ENCODE results near the gene SINHCAF.
"Not testable (repeated sequence)": the region's sequence is repeated elsewhere in the genome, so short reads cannot be mapped to it uniquely, and the experiment has no call there.

SINHCAF gene

DNA sequence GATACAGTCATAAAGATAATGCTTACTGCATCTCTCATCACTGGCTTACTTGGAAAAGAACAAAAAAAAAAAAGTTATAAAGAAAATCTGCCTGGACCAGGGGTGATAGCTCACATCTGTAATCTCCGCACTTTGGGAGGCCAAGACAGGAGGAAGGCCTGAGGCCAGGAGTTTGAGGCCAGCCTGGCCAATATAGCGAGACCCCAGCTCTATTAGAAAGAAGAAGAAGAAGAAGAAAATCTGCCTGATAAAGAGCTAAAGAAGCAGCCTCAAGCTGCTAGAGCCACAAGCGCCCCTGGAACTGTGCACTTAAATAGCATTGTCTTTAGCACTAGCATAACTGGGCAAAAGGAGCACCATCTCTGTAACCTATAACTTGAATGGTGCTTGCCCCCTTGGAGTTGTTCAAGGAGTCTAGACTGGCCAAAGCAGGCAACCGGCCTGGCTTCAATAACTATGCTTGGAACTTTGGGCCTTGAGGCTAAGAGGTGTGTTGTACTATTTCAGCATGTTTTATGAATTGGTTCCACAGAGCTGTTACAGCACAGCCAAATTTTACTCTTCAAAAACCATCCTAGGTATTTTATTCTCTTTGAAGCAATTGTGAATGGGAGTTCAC, 53.2 kb downstream of the SINHCAF start:
- H4K20me1 ChIP-seq: peaks cover 4 to 36% (median 13%) of the 10 kb centered on the region in 11 experiments; a peak in 17 of 22 replicates
- no peak overlapping the region for H3K4me3 ChIP-seq
- H3K4me1 ChIP-seq: no peaks in the 10 kb centered on the region
- no peak overlapping the region for H3K9ac ChIP-seq
- H3K9me3 ChIP-seq (replicated peaks in 1 of 11): no peaks in the 10 kb centered on the region
- TF ChIP-seq Cebpa-rat (IDR thresholded peaks at IDR 0.05): no peak
- H3K27me3 ChIP-seq: no peaks in the 10 kb centered on the region
- peaks cover 26 to 63% (median 52%) of the 10 kb centered on the region in 11 experiments for H3K36me3 ChIP-seq
- no peak overlapping the region for H3K4me2 ChIP-seq
- H3K27ac ChIP-seq: no peak overlapping the region

DNA sequence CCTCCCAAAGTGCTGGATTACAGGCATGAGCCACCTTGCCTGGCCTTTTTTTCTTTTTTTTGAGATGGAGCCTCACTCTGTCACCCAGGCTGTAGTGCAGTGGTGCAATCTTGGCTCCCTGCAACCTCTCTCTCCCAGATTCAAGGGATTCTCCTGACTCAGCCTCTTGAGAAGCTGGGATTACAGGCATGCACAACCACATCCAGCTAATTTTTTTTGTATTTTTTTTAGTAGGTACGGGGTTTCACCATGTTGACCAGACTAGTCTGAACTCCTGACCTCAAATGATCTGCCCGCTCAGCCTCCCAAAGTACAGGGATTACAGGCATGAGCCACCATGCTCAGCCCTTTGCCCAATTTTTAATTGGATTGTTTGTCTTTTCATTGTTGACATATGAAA, 58.0 kb downstream of the SINHCAF start:
- H3K9me3 ChIP-seq (replicated peaks in 1 of 11): no peaks in the 10 kb centered on the region
- H3K4me1 ChIP-seq: no peaks in the 10 kb centered on the region
- peaks cover 4 to 17% (median 10%) of the 10 kb centered on the region in 11 experiments; a peak in 17 of 22 replicates for H4K20me1 ChIP-seq
- no peak overlapping the region for H3K27ac ChIP-seq
- no peak overlapping the region for H3K4me3 ChIP-seq
- no peaks in the 10 kb centered on the region for H3K27me3 ChIP-seq
- TF ChIP-seq Cebpa-rat (IDR thresholded peaks at IDR 0.05): no peak
- no peak overlapping the region for H3K9ac ChIP-seq
- H3K36me3 ChIP-seq: peaks cover 0 to 28% (median 16%) of the 10 kb centered on the region in 11 experiments; a peak in 13 of 22 replicates
- H3K4me2 ChIP-seq: no peak overlapping the region

DNA sequence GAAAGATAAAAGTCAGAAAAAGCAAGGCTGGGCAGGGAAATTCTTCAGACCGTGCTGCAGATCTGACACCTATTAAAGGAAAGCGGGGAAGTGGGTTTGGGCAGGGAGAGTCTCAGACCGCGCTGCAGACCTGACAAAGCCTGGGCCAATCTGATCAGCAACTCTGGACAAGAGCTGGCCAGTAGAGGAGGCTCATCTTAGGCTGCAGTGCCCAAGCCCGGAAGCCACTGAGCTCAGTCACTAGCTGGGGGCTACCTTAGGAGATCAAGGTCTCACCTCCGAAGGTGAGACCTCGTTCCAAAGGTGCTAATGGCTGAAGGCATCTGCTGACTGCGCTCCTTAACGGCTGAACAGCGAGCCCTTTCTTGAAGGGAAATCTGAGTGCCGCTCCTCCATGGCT, 60.2 kb downstream of the SINHCAF start:
- Histone ChIP-seq H4K20me1 (no peaks in the 10 kb centered on the region), H3K4me3 (no peak overlapping the region), H3K27ac (no peak overlapping the region), H3K9me3 (replicated peaks in 1 of 11) (no peaks in the 10 kb centered on the region), H3K9ac (no peak overlapping the region), H3K4me2 (no peak overlapping the region), H3K36me3 (peaks cover 0 to 19% (median 5%) of the 10 kb centered on the region in 11 experiments; a peak in 13 of 22 replicates), H3K27me3 (no peaks in the 10 kb centered on the region), H3K4me1 (no peaks in the 10 kb centered on the region)
- no peak for TF ChIP-seq Cebpa-rat (IDR thresholded peaks at IDR 0.05)

DNA sequence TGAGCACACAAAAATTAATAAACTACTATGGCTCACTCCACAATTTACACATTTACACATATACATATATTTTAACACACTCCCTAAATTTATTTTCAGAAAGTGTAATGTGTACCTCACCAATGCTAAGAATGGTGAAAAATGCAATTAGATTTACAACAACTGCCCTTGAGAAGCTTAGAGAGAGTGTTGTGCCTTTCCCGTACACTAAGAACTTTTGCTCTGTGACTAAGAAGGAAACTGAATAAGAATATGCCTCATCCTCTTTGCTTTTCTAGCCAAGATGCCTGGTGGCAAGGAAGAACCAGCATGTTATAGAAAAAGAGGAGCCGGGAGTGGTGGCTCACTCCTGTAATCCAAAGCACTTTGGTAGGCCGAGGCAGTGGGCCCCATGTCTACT, 62.3 kb downstream of the SINHCAF start:
- TF ChIP-seq Cebpa-rat (IDR thresholded peaks at IDR 0.05): no peak
- H3K27me3 ChIP-seq: no peaks in the 10 kb centered on the region
- H3K4me1 ChIP-seq: no peaks in the 10 kb centered on the region
- H3K36me3 ChIP-seq: 0 out of 22 replicates have a peak, but pooled peaks cover 0 to 2% (median 0%) of the 10 kb centered on the region in 11 experiments
- no peaks in the 10 kb centered on the region for H4K20me1 ChIP-seq
- H3K27ac ChIP-seq: no peak overlapping the region
- no peak overlapping the region for H3K4me3 ChIP-seq
- H3K9ac ChIP-seq: no peak overlapping the region
- H3K9me3 ChIP-seq (replicated peaks in 1 of 11): no peaks in the 10 kb centered on the region
- H3K4me2 ChIP-seq: no peak overlapping the region

DNA sequence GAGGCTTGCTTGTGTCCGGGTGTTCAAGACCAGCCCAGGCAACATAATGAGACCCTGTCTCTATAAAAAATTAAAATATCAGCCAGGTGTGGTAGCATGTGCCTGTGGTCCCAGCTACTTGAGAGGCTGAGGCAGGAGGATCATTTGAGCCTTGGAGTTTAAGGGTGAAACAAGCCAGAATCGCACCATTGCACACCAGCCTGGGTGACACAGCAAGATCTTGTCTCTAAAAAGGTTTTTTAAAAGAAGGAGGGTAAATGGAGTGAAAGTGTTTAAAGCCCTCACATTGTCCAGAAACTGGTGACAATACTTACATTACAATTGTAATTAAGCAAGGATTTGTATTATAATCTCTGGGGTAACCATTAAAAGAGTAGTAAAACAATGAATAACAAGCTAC, 64.2 kb downstream of the SINHCAF start:
- H3K36me3 ChIP-seq: no peaks in the 10 kb centered on the region
- H4K20me1 ChIP-seq: no peaks in the 10 kb centered on the region
- no peaks in the 10 kb centered on the region for H3K27me3 ChIP-seq
- H3K4me3 ChIP-seq: no peak overlapping the region
- H3K9ac ChIP-seq: no peak overlapping the region
- H3K9me3 ChIP-seq (replicated peaks in 1 of 11): no peaks in the 10 kb centered on the region
- H3K4me2 ChIP-seq: no peak overlapping the region
- H3K4me1 ChIP-seq: no peaks in the 10 kb centered on the region
- H3K27ac ChIP-seq: no peak overlapping the region
- no peak for TF ChIP-seq Cebpa-rat (IDR thresholded peaks at IDR 0.05)

DNA sequence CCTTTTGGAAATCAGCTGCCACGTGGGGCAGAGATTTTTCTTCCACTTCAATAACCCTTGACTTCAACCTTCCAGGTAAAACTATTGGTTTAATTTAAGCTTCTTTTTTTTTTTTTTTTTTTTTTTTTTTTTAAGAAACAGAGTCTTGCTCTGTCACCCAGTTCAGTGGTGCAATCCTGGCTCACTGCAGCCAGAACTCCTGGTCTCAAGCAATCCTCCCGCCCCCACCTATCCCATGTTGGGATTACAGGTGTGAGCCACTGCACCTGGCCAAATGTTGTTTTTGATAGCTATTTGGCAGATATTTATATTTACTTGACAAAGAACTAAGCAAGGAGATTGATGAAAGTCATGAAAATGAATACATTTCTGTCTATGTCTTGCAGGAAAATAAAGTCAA, 65.1 kb downstream of the SINHCAF start:
- Histone ChIP-seq H3K4me1 (no peaks in the 10 kb centered on the region), H3K9ac (no peak overlapping the region), H3K27me3 (no peaks in the 10 kb centered on the region), H3K4me3 (no peak overlapping the region), H3K4me2 (no peak overlapping the region), H4K20me1 (no peaks in the 10 kb centered on the region), H3K27ac (no peak overlapping the region), H3K9me3 (replicated peaks in 1 of 11) (no peaks in the 10 kb centered on the region), H3K36me3 (no peaks in the 10 kb centered on the region)
- TF ChIP-seq Cebpa-rat (IDR thresholded peaks at IDR 0.05): no peak

DNA sequence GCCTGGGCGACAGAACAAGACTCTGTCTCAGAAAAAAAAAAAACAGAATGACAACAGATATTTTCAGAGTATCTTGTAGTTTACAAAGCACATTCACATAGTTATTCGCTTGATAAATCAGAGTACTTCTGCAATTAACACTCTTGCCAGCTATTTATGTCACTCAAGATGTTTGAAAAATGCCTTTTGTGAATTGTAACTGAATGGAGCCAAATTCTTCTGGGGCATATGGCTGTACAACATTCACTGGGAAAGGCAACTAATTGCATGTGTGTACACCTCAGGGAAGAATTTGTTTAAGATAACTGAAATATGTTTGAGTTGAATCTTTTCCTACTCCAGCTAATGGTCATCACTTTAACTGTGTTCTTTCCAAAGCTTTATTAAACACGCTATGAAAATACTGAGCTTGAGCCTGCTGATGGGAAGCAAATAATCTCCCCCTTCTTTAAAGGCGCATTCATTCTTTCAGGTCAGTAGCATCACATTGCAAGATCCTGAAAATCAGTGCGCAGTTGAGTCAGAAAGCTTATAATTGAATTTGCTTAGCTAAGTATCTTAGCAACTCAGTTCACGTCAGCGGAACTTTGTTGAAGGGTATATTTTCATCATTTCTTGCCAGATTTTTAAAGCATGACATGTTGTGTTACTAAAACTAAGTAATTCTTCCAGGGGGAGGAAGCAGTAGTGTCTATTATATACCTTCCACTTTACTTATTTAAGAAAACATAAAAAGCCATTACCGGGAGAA, 66.6 kb downstream of the SINHCAF start:
- H4K20me1 ChIP-seq: no peaks in the 10 kb centered on the region
- no peak for TF ChIP-seq Cebpa-rat (IDR thresholded peaks at IDR 0.05)
- no peak overlapping the region for H3K9ac ChIP-seq
- H3K27ac ChIP-seq: no peak overlapping the region
- no peak overlapping the region for H3K4me2 ChIP-seq
- no peaks in the 10 kb centered on the region for H3K4me1 ChIP-seq
- no peaks in the 10 kb centered on the region for H3K9me3 ChIP-seq (replicated peaks in 1 of 11)
- H3K27me3 ChIP-seq: no peaks in the 10 kb centered on the region
- H3K4me3 ChIP-seq: no peak overlapping the region
- no peaks in the 10 kb centered on the region for H3K36me3 ChIP-seq

DNA sequence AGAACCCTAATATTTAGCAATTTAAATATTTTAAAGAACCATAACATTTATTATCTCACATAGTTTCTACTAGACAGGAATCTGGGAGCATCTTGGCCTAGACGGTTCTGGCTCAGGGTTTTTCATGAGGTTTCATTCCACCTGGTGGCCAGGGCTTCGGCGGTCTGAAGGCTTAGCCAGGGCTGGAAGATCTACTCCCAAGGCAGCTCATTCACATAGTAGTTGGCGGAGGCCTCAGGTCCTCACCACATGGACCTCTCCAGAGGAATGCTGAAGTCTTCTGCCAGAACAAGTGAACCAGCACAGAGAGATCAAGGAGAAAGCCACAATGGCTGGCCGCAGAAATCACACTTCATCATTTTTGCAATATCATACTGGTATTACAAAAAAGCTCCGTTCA, 68.2 kb downstream of the SINHCAF start:
- no peak for TF ChIP-seq Cebpa-rat (IDR thresholded peaks at IDR 0.05)
- no peaks in the 10 kb centered on the region for H3K9me3 ChIP-seq (replicated peaks in 1 of 11)
- no peak overlapping the region for H3K4me2 ChIP-seq
- no peaks in the 10 kb centered on the region for H3K27me3 ChIP-seq
- no peak overlapping the region for H3K9ac ChIP-seq
- no peak overlapping the region for H3K4me3 ChIP-seq
- no peak overlapping the region for H3K27ac ChIP-seq
- H4K20me1 ChIP-seq: no peaks in the 10 kb centered on the region
- H3K4me1 ChIP-seq: no peaks in the 10 kb centered on the region
- H3K36me3 ChIP-seq: no peaks in the 10 kb centered on the region

DNA sequence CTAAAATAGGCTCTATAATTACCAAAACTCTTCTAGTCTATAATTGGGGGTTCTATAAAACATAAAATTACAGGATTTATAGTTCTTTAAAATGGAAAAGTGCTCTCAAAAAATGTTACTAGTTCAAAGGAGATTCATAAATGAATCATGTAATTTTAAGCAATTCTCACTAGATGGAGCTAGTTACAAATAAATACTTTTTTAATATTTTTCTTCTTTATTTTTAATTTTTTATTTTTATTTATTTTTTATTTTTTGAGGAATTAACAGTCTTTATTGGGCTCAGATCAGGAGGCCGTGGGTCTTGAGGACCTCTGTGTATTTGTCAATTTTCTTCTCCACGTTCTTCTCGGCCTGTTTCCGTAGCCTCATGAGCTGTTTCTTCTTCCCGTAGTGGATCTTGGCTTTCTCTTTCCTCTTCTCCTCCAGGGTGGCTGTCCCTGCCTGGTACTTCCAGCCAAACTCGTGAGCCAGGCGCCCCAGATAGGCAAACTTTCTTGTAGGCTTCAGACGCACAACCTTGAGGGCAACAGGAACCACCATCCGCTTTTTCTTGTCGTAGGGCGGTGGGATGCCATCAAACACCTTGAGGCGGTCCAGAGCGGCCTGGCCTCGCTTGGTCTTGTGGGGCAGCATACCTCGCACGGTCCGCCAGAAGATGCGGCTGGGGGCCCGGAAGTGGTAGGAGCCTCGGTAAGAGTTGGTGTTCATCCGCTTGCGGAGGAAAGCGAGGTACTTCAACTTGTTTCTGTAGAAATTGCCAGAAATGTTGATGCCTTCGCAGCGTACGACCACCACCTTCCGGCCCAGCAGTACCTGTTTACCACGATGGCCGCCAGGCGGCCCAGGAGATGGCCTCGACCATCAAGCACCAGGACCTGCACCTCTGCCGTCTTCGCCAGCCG, 74.0 kb downstream of the SINHCAF start:
- Histone ChIP-seq H3K9ac (peak overlapping the region in 4 of 11 experiments; percentile 20 to 53 (median 42); a peak in 3 of 22 replicates), H3K4me1 (peaks cover 7 to 11% (median 10%) of the 10 kb centered on the region in 10 experiments), H3K4me2 (peak overlapping the region; percentile 11 to 78 (median 59); a peak in 21 of 22 replicates), H3K4me3 (peak overlapping the region in 9 of 10 experiments; percentile 25 to 59 (median 44); a peak in 13 of 20 replicates)
- not testable (repeated sequence) for H3K9me3 ChIP-seq (replicated peaks in 1 of 11); H3K27me3 ChIP-seq; H4K20me1 ChIP-seq; H3K27ac ChIP-seq; H3K36me3 ChIP-seq

Measured in BLaER1 treated with 17β-estradiol and CSF1 and Interleukin-3, amounts not matched to agents 10 nM and 100 nM (cell line).